ENCODE data around the gene GRID1.

DNA sequence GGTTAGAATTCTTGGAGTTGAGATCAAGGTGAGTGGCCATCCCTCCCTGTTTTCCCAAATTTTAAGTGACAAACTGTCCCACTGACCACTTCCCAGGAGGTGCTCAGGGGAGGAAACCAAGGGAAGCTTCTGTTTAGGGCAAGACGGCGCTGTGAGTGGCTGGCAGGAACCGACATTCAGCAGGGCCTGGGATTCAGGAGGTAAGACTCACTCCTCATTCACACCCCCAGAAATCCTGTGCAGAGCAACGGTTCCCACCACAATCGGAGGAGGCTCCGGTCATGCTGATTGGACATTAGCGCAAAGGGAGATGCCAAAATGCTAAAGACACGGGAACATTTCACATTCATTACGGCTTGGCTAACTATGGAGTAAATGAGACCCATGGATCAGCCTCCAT, 200.9 kb downstream of the GRID1 start:
- TF ChIP-seq, protein P1, sequence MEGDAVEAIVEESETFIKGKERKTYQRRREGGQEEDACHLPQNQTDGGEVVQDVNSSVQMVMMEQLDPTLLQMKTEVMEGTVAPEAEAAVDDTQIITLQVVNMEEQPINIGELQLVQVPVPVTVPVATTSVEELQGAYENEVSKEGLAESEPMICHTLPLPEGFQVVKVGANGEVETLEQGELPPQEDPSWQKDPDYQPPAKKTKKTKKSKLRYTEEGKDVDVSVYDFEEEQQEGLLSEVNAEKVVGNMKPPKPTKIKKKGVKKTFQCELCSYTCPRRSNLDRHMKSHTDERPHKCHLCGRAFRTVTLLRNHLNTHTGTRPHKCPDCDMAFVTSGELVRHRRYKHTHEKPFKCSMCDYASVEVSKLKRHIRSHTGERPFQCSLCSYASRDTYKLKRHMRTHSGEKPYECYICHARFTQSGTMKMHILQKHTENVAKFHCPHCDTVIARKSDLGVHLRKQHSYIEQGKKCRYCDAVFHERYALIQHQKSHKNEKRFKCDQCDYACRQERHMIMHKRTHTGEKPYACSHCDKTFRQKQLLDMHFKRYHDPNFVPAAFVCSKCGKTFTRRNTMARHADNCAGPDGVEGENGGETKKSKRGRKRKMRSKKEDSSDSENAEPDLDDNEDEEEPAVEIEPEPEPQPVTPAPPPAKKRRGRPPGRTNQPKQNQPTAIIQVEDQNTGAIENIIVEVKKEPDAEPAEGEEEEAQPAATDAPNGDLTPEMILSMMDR (conservative IDR thresholded peaks at IDR 0.05; ENCODE audit: low read depth, low read length): no peak
- no peak for TF ChIP-seq EZH2 (IDR thresholded peaks at IDR 0.05; ENCODE audit: low read length, unreplicated experiment)
- no peak for TF ChIP-seq EZH2phosphoT487 (IDR thresholded peaks at IDR 0.05; ENCODE audit: borderline replicate concordance, low read length)

All from PC-3 (cell line).